H9 (cell line): ENCODE data around the gene CLPTM1L. TPM values are rescaled to one million over a fixed set of nuclear protein-coding genes. Genes with fewer than 3 reads are reported as not detected.

Experiments
- DNase-seq: peaks from one replicate; pipeline ENCODE4 v3.0.0-alpha.2; 2017
- H2AFZ ChIP-seq: one replicate; pipeline ENCODE4 v1.6.1; 2013; ENCODE audit warnings: mild to moderate bottlenecking, low read length, control low read depth, moderate library complexity
- H2AK5ac ChIP-seq: 2 replicates; pipeline ENCODE4 v1.6.1; 2013; ENCODE audit warnings: low read length, control low read depth, mixed read lengths; ENCODE audit not compliant: insufficient read length
- H2BK120ac ChIP-seq: one replicate; pipeline ENCODE4 v1.6.1; 2013; ENCODE audit warnings: low read depth, mild to moderate bottlenecking, low read length, control low read depth, inconsistent platforms; ENCODE audit not compliant: poor library complexity, severe bottlenecking
- H2BK12ac ChIP-seq: 2 replicates; pipeline ENCODE4 v1.6.1; 2013; ENCODE audit warnings: low read length, control low read depth, mixed read lengths, low read depth; ENCODE audit not compliant: insufficient read length
- H2BK15ac ChIP-seq: 2 replicates; pipeline ENCODE4 v1.6.1; 2013; ENCODE audit warnings: low read depth, low read length, control low read depth
- H2BK20ac ChIP-seq: one replicate; pipeline ENCODE4 v1.6.1; 2013; ENCODE audit warnings: low read depth, mild to moderate bottlenecking, low read length, control low read depth, inconsistent platforms; ENCODE audit not compliant: poor library complexity, severe bottlenecking
- H2BK5ac ChIP-seq: 2 replicates; pipeline ENCODE4 v1.6.1; 2013; ENCODE audit warnings: low read length, control low read depth, mixed read lengths; ENCODE audit not compliant: insufficient read length
- H3K14ac ChIP-seq: 2 replicates; pipeline ENCODE4 v1.6.1; 2013; ENCODE audit warnings: low read length, control low read depth; ENCODE audit not compliant: insufficient read depth
- H3K18ac ChIP-seq: 2 replicates; pipeline ENCODE4 v1.6.1; 2013; ENCODE audit warnings: low read depth, mild to moderate bottlenecking, mixed read lengths, low read length, control low read depth; ENCODE audit not compliant: insufficient read length
- H3K23ac ChIP-seq: 2 replicates; pipeline ENCODE4 v1.6.1; 2013; ENCODE audit warnings: low read length, control low read depth, mixed read lengths, low read depth; ENCODE audit not compliant: insufficient read length
- H3K23me2 ChIP-seq: 2 replicates; pipeline ENCODE4 v1.6.1; 2013; ENCODE audit warnings: low read depth, mild to moderate bottlenecking, mixed read lengths, low read length, control low read depth; ENCODE audit not compliant: insufficient read length, poor library complexity, severe bottlenecking
- H3K27ac ChIP-seq: 2 replicates; pipeline ENCODE4 v1.5.1; 2013; ENCODE audit warnings: low read length, control low read depth, mixed read lengths, low read depth; ENCODE audit not compliant: insufficient read length
- H3K27me3 ChIP-seq: 2 replicates; pipeline ENCODE4 v1.6.1; 2013; ENCODE audit warnings: low read length, control low read depth, inconsistent platforms; ENCODE audit not compliant: insufficient read depth
- H3K4ac ChIP-seq: 2 replicates; pipeline ENCODE4 v1.6.1; 2013; ENCODE audit warnings: low read depth, mild to moderate bottlenecking, control low read depth, inconsistent platforms, low read length, moderate library complexity
- H3K4me1 ChIP-seq: 2 replicates; pipeline ENCODE4 v1.6.1; 2013; ENCODE audit warnings: low read length, control low read depth, inconsistent platforms; ENCODE audit not compliant: insufficient read depth
- H3K4me2 ChIP-seq: 2 replicates; pipeline ENCODE4 v1.6.1; 2013; ENCODE audit warnings: low read length, control low read depth, mixed read lengths; ENCODE audit not compliant: insufficient read length, insufficient read depth
- H3K56ac ChIP-seq: 2 replicates; pipeline ENCODE4 v1.6.1; 2013; ENCODE audit warnings: low read depth, mild to moderate bottlenecking, mixed read lengths, low read length, control low read depth; ENCODE audit not compliant: insufficient read length
- H3K79me1 ChIP-seq: 2 replicates; pipeline ENCODE4 v1.6.1; 2013; ENCODE audit warnings: low read depth, mild to moderate bottlenecking, moderate library complexity, low read length, control low read depth, inconsistent platforms; ENCODE audit not compliant: insufficient read depth, poor library complexity, severe bottlenecking
- H3K79me2 ChIP-seq: 2 replicates; pipeline ENCODE4 v1.6.1; 2013; ENCODE audit warnings: low read length, control low read depth, inconsistent platforms; ENCODE audit not compliant: insufficient read depth
- H3K9ac ChIP-seq: 2 replicates; pipeline ENCODE4 v1.6.1; 2013; ENCODE audit warnings: low read length, control low read depth, mixed read lengths; ENCODE audit not compliant: insufficient read length; ENCODE audit errors: extremely low read depth
- H3K9me3 ChIP-seq: one replicate; pipeline ENCODE4 v1.6.1; 2013; ENCODE audit warnings: low read depth, low read length, inconsistent platforms; ENCODE audit not compliant: control insufficient read depth
- H3T11ph ChIP-seq: one replicate; pipeline ENCODE4 v1.6.1; 2013; ENCODE audit warnings: mild to moderate bottlenecking, low read length, control low read depth, inconsistent platforms
- H4K20me1 ChIP-seq: one replicate; pipeline ENCODE4 v1.6.1; 2013; ENCODE audit not compliant: control insufficient read depth, insufficient read length, insufficient read depth
- H4K5ac ChIP-seq: 2 replicates; pipeline ENCODE4 v1.6.1; 2013; ENCODE audit warnings: low read depth, mild to moderate bottlenecking, mixed read lengths, low read length, control low read depth; ENCODE audit not compliant: insufficient read length
- H4K8ac ChIP-seq: replicated peaks from 2 replicates; pipeline ENCODE4 v1.6.1; 2013; ENCODE audit warnings: low read length, control low read depth, mixed read lengths, low read depth; ENCODE audit not compliant: insufficient read length
- H4K91ac ChIP-seq: 2 replicates; pipeline ENCODE4 v1.6.1; 2013; ENCODE audit warnings: low read depth, mild to moderate bottlenecking, moderate library complexity, mixed read lengths, low read length, control low read depth; ENCODE audit not compliant: insufficient read length
- H3K27ac Mint-ChIP-seq, 3 experiments: 2 replicates in 2 of 3; 3 replicates in 1 of 3; pipeline ENCODE4 v1.8.0; 2020 to 2021; ENCODE audit warnings: mixed read lengths in 3 of 3, mild to moderate bottlenecking in 1 of 3, moderate library complexity in 1 of 3
- H3K27me3 Mint-ChIP-seq: 2 replicates; pipeline ENCODE4 v1.8.0; 2021; ENCODE audit warnings: low read depth, mild to moderate bottlenecking, moderate library complexity, mixed read lengths
- H3K36me3 Mint-ChIP-seq, 3 experiments: 2 replicates in 2 of 3; 3 replicates in 1 of 3; pipeline ENCODE4 v1.8.0; 2020 to 2021; ENCODE audit warnings: low read depth in 3 of 3, mixed read lengths in 3 of 3; ENCODE audit not compliant: insufficient read depth in 1 of 3
- H3K4me1 Mint-ChIP-seq, 2 experiments: 2 replicates each; pipeline ENCODE4 v1.8.0; 2020; ENCODE audit warnings: mixed read lengths in 2 of 2
- H3K4me3 Mint-ChIP-seq, 2 experiments: 2 replicates in 1 of 2; 3 replicates in 1 of 2; pipeline ENCODE4 v1.8.0; 2020 to 2021; ENCODE audit warnings: mild to moderate bottlenecking in 2 of 2, mixed read lengths in 2 of 2, moderate library complexity in 1 of 2
- H3K9me3 Mint-ChIP-seq, 2 experiments: 2 replicates in 1 of 2; 3 replicates in 1 of 2; pipeline ENCODE4 v1.8.0; 2020; ENCODE audit warnings: mild to moderate bottlenecking in 2 of 2, mixed read lengths in 2 of 2, moderate library complexity in 1 of 2
- WGBS: extraction: QIAGEN DNeasy Blood & Tissue Kit; methylation state at CpG from one replicate; pipeline ENCODE4 v1.1.7; 2013; ENCODE audit warnings: missing lambda C conversion rate, low lambda C conversion rate, mixed read lengths; ENCODE audit not compliant: insufficient read length; ENCODE audit errors: extremely low coverage; 5-methylcytosine and 5-hydroxymethylcytosine counted together
- total RNA-seq: library from RNA; stranded (reverse); gene quantifications from 2 replicates; pipeline ENCODE4 v1.2.1, GENCODE V29; 2021
- TF ChIP-seq, protein P1 (sequence below): fragments of 200-600 bp; sonication (generic); conservative IDR thresholded peaks from 3 replicates; pipeline ENCODE4 v1.8.0; 2021; ENCODE audit warnings: antibody characterized with exemption, mild to moderate bottlenecking

The CLPTM1L gene
- total RNA-seq, 1 experiment from 2014 or later, result 108 TPM

DNA sequence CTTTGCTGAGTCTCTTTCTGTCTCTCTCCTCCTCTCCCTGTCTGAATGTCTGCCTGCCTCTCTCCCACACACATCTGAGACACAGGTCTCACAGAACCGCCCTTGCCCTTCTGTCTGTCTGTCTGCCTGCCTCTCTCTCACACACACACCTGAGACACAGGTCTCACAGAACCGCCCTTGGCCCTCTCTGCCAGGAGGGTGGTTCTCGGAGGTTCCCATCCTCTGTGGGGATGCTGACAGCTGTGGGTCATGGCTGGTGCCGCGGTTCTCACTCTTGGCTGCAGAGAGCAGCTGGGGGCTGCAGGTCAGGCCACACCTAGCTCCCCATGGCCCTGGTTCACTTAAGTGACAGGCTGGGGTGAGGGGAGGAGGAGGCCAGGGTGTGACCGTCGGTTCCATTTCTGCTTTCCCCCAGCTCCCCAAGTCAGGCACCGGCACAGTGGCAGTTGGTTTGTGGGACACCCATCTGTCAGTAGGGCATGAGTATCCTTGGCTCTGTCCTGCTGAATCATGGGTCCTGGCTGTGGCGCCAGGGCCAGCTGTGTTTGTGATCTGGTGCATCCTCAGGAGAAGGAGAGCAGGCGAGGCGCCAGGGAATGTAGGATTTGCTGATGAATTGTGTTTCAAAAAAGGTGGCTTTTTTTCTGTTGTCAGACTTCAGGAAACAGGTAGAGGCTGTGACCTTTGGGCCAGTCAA, 42.3 kb upstream of the CLPTM1L start:
- no peak overlapping the region for H3K18ac ChIP-seq
- Mint-ChIP-seq H3K36me3 (no peaks in the 10 kb centered on the region), H3K27me3 (peaks cover 78% of the 10 kb centered on the region), H3K4me1 (peaks cover 11 to 15% of the 10 kb centered on the region in 2 experiments), H3K4me3 (peak overlapping the region; percentile 83 to 88), H3K27ac (no peak overlapping the region), H3K9me3 (no peaks in the 10 kb centered on the region)
- H2AK5ac ChIP-seq, result no peak overlapping the region
- H3K79me2 ChIP-seq, result no peaks in the 10 kb centered on the region
- H3T11ph ChIP-seq, result no peak overlapping the region
- H2AFZ ChIP-seq, result no peak overlapping the region
- no peak overlapping the region for H3K14ac ChIP-seq
- H3K4ac ChIP-seq, result no peak overlapping the region
- no peak overlapping the region for H4K91ac ChIP-seq
- no peak overlapping the region for H2BK120ac ChIP-seq
- H2BK15ac ChIP-seq, result no peak overlapping the region
- peaks cover 3% of the 10 kb centered on the region for H4K20me1 ChIP-seq
- no peak overlapping the region for H3K4me2 ChIP-seq
- no peaks in the 10 kb centered on the region for H3K4me1 ChIP-seq
- no peaks in the 10 kb centered on the region for H3K9me3 ChIP-seq
- no peak overlapping the region for H2BK5ac ChIP-seq
- no peak overlapping the region for H3K9ac ChIP-seq
- H3K79me1 ChIP-seq, result no peaks in the 10 kb centered on the region
- H4K8ac ChIP-seq, result no peak overlapping the region
- H2BK20ac ChIP-seq, result no peak overlapping the region
- no peak overlapping the region for H4K5ac ChIP-seq
- TF ChIP-seq, protein P1, sequence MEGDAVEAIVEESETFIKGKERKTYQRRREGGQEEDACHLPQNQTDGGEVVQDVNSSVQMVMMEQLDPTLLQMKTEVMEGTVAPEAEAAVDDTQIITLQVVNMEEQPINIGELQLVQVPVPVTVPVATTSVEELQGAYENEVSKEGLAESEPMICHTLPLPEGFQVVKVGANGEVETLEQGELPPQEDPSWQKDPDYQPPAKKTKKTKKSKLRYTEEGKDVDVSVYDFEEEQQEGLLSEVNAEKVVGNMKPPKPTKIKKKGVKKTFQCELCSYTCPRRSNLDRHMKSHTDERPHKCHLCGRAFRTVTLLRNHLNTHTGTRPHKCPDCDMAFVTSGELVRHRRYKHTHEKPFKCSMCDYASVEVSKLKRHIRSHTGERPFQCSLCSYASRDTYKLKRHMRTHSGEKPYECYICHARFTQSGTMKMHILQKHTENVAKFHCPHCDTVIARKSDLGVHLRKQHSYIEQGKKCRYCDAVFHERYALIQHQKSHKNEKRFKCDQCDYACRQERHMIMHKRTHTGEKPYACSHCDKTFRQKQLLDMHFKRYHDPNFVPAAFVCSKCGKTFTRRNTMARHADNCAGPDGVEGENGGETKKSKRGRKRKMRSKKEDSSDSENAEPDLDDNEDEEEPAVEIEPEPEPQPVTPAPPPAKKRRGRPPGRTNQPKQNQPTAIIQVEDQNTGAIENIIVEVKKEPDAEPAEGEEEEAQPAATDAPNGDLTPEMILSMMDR, result no peak
- DNase-seq, result no peak
- H3K23ac ChIP-seq, result no peak overlapping the region
- no peak overlapping the region for H2BK12ac ChIP-seq
- WGBS, result no CpG with 5 or more reads among the region's 11 CpGs
- H3K56ac ChIP-seq, result no peak overlapping the region
- no peak overlapping the region for H3K27ac ChIP-seq
- H3K27me3 ChIP-seq, result peaks cover 4% of the 10 kb centered on the region; the same call in 1 of the 2 replicates
- H3K23me2 ChIP-seq, result peaks cover 6% of the 10 kb centered on the region
